Calu3 (cell line): Measurements from ENCODE around the gene GPR119. TPM values are rescaled to one million over a fixed set of nuclear protein-coding genes. Genes with fewer than 3 reads are reported as not detected.
A peak's percentile ranks its signal among the peaks of the same experiment; 100 is the strongest.
"Not testable (repeated sequence)": the region's sequence is repeated elsewhere in the genome, so short reads cannot be mapped to it uniquely, and the experiment has no call there.

ENCODE experiments used
- BruUV-seq: library from RNA; stranded (reverse); fragments of 400-500 nt; replicated peaks from 2 replicates; lab custom pipeline; 2021; lab: Mats Ljungman, UMichigan
- CTCF ChIA-PET: fragments of 300-600 bp; sonication (Branson Sonifier 250); formaldehyde crosslinking; loops from one replicate; lab custom pipeline; 2022; ENCODE audit warnings: antibody characterized with exemption; lab: Charles Lee
- DNase-seq: peaks from one replicate; pipeline ENCODE4 v3.0.0; 2022
- H3K27ac Mint-ChIP-seq: one replicate; pipeline ENCODE4 v1.8.0; 2022; ENCODE audit warnings: mixed read lengths; ENCODE audit not compliant: unreplicated experiment
- H3K27me3 Mint-ChIP-seq: one replicate; pipeline ENCODE4 v1.8.0; 2022; ENCODE audit warnings: mixed read lengths; ENCODE audit not compliant: unreplicated experiment
- H3K36me3 Mint-ChIP-seq: one replicate; pipeline ENCODE4 v1.8.0; 2022; ENCODE audit warnings: mild to moderate bottlenecking, moderate library complexity, mixed read lengths; ENCODE audit not compliant: insufficient read depth, unreplicated experiment
- H3K4me1 Mint-ChIP-seq: one replicate; pipeline ENCODE4 v1.8.0; 2022; ENCODE audit warnings: mild to moderate bottlenecking, low read depth, mixed read lengths; ENCODE audit not compliant: unreplicated experiment
- H3K4me3 Mint-ChIP-seq: one replicate; pipeline ENCODE4 v1.8.0; 2022; ENCODE audit warnings: mild to moderate bottlenecking, low read depth, moderate library complexity, mixed read lengths; ENCODE audit not compliant: unreplicated experiment
- H3K9me3 Mint-ChIP-seq: one replicate; pipeline ENCODE4 v1.8.0; 2022; ENCODE audit warnings: low read depth, mixed read lengths; ENCODE audit not compliant: unreplicated experiment
- intact Hi-C: fragments of 100-400 bp; cut with micrococcal nuclease; formaldehyde crosslinking; loops from one replicate; pipeline ENCODE4 v1.10.0; 2022; ENCODE audit not compliant: unreplicated experiment
- total RNA-seq: library from RNA; stranded (reverse); gene quantifications from 2 replicates; pipeline ENCODE4 v1.2.3, GENCODE V29; 2022
- TF ChIP-seq, protein P1 (sequence below): fragments of 200-600 bp; IDR thresholded peaks from one replicate; pipeline ENCODE4 v1.8.0; 2022; ENCODE audit warnings: antibody characterized with exemption; ENCODE audit not compliant: unreplicated experiment

GPR119 gene
- total RNA-seq, 1 experiment from 2014 or later, result not detected

DNA sequence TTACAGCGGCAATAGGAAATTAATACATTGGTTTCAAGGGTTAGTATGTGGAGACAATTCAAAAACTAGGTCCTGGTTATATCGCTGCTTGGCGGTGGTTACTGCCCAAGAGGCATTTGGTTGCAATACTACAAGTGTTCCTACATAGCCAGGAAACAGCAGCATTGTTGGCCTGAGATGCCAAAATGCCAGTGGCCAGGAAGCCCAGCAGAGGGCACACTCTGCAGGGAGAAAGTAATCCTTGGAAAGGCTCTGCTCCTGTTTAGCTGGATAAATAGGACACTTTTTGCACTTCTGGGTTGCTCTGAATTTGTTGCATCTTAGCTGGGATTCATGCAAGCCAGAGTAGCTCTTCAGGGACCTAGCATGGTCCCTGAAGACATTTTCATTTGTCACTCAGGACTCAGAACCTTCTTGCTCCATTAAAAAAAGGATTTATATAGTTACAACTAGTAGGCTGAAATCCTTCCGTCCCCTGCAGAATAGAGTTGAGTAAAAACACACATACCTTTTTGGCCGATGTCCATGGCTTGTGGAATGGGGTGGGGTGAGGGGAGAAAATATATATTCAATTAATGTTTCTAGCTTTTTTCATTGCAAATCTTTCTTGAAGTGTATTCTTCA, 8.1 kb upstream of the GPR119 start:
- H3K9me3 Mint-ChIP-seq, result no peaks in the 10 kb centered on the region
- peaks cover 57% of the 10 kb centered on the region for H3K27me3 Mint-ChIP-seq
- TF ChIP-seq, protein P1, sequence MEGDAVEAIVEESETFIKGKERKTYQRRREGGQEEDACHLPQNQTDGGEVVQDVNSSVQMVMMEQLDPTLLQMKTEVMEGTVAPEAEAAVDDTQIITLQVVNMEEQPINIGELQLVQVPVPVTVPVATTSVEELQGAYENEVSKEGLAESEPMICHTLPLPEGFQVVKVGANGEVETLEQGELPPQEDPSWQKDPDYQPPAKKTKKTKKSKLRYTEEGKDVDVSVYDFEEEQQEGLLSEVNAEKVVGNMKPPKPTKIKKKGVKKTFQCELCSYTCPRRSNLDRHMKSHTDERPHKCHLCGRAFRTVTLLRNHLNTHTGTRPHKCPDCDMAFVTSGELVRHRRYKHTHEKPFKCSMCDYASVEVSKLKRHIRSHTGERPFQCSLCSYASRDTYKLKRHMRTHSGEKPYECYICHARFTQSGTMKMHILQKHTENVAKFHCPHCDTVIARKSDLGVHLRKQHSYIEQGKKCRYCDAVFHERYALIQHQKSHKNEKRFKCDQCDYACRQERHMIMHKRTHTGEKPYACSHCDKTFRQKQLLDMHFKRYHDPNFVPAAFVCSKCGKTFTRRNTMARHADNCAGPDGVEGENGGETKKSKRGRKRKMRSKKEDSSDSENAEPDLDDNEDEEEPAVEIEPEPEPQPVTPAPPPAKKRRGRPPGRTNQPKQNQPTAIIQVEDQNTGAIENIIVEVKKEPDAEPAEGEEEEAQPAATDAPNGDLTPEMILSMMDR, result peak; percentile 45
- no TSS peak for BruUV-seq
- peak; percentile 51 for DNase-seq
- no peak overlapping the region for H3K4me3 Mint-ChIP-seq
- CTCF ChIA-PET, result interaction anchor here (0.9 to 2.0 kb wide), 4 partner anchors 8 to 523 kb away, joined by 3 to 26 read pairs (median 4); partner anchors contain the start of gene RBMX2
- H3K36me3 Mint-ChIP-seq, result no peaks in the 10 kb centered on the region
- intact Hi-C loops, result loop anchor here (1.0 to 10.0 kb wide), 2 partner anchors 141 to 523 kb away; no protein-coding TSS in a partner anchor
- no peaks in the 10 kb centered on the region for H3K4me1 Mint-ChIP-seq
- H3K27ac Mint-ChIP-seq, result no peak overlapping the region

DNA sequence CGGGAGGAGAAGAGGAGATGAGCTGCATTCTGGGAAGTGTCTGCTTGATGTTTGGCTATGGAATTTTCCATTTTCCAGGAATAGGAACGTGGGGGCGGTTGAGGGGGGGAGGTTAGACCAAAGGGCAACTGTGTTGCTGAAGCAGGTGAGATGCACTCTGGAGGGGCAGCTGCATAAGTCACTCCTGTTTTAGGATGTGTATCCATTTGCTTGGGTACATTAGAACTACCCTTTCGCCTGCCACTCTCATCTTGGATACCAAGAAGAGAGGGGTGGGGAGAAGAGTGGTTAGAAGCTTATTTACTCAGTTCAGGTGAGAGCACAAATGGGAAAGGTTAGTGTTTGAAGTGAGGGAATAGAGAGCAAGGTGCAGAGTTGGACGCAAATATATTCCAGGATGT, 934 bp upstream of the GPR119 start:
- Mint-ChIP-seq H3K27ac (no peak overlapping the region), H3K4me3 (no peak overlapping the region), H3K9me3 (no peaks in the 10 kb centered on the region), H3K4me1 (no peaks in the 10 kb centered on the region), H3K27me3 (peaks cover 51% of the 10 kb centered on the region), H3K36me3 (no peaks in the 10 kb centered on the region)
- intact Hi-C loops, result no loop called here
- TF ChIP-seq, protein P1, result no peak
- CTCF ChIA-PET, result no interaction called here
- no TSS peak for BruUV-seq
- no peak for DNase-seq

DNA sequence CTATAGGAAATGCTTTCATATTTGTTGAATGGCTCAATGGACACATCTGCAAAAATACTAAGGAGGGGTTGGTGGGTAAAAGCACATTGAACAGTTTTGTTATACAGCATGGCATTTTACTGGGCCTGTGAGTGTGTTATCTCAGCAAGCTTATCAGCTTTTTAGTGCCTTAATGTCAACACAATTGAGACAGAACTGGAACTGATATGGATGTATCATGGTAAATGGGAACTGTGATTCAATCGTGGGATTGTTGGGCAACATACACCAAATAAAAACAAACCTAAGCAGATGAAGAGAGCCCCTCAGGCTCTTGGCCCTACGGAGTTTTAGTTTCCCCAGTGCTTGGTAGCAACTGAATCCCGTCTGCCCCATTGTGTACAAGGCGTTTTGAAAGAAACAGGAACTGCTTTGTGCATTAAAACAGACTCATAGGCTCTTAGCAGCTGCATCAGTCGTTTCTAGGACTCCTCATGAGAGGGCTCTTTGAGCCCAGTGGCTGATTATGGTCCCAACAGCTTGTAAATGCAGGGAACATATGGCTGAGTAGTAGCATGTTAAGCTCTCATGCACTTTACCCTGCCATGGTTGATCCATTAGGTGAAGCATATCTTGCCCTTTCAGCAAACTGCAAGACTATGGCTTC, 7.3 kb downstream of the GPR119 start:
- H3K27ac Mint-ChIP-seq, result no peak overlapping the region
- TF ChIP-seq, protein P1, result no peak
- BruUV-seq, result no TSS peak
- H3K27me3 Mint-ChIP-seq, result peaks cover 14% of the 10 kb centered on the region
- CTCF ChIA-PET, result interaction anchor here (0.6 kb wide), 1 partner anchor 48 kb away, joined by 4 read pairs; no protein-coding TSS in a partner anchor
- no peaks in the 10 kb centered on the region for H3K36me3 Mint-ChIP-seq
- intact Hi-C loops, result no loop called here
- no peak overlapping the region for H3K4me3 Mint-ChIP-seq
- DNase-seq, result no peak
- H3K4me1 Mint-ChIP-seq, result no peaks in the 10 kb centered on the region
- H3K9me3 Mint-ChIP-seq, result no peaks in the 10 kb centered on the region

DNA sequence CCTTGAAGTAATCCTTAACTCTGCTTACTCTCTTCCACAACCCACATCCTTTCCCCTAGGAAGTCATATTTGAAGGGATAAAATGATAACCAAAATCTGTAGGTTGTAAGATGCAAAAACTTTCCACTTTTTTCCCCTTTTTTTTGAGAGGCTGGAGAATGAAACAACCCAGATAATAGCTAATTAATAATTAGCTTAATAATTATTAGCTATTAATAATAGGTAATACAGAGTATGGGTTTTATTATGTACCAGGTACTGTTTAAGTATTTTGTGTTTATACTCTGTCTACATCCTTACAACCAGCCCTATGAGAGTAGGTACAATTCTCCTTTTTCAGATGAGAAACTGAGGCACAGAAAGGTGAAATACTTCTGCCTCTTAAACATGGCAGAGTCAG, 9.4 kb downstream of the GPR119 start:
- Mint-ChIP-seq H3K27me3 (no peaks in the 10 kb centered on the region), H3K4me3 (no peak overlapping the region), H3K4me1 (no peaks in the 10 kb centered on the region), H3K9me3 (no peaks in the 10 kb centered on the region), H3K36me3 (no peaks in the 10 kb centered on the region), H3K27ac (no peak overlapping the region)
- DNase-seq, result no peak
- intact Hi-C loops, result no loop called here
- TF ChIP-seq, protein P1, result no peak
- BruUV-seq, result no TSS peak
- CTCF ChIA-PET, result no interaction called here

DNA sequence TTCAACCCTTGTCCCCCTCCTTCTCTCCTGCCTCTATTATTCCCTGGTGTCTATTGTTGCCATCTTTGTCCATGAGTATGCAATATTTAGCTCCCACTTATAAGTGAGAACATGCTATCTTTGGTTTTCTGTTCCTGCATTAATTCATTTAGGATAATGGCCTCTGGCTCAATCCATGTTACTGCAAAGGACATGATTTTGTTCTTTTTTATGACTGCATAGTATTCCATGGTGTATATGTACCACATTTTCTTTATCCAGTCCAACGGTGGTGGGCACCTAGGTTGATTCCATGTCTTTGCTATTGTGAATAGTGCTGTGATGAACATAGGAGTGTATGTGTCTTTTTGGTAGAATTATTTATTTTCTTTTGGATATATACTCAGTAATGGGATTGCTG, 33.4 kb downstream of the GPR119 start:
- H3K9me3 Mint-ChIP-seq, H3K4me1 Mint-ChIP-seq, H3K36me3 Mint-ChIP-seq, intact Hi-C loops, DNase-seq, BruUV-seq, H3K27ac Mint-ChIP-seq, H3K27me3 Mint-ChIP-seq, CTCF ChIA-PET, H3K4me3 Mint-ChIP-seq: not testable (repeated sequence)
